T-helper 2 cell (primary cell): ENCODE results near the gene SARDH.
"Not testable (repeated sequence)": the region's sequence is repeated elsewhere in the genome, so short reads cannot be mapped to it uniquely, and the experiment has no call there.

Experiments
- DNase-seq, 5 experiments: peaks; one replicate each; pipeline versions ENCODE4 v3.0.0 to v3.0.0-alpha.2; 2012 to 2022

Gene SARDH

DNA sequence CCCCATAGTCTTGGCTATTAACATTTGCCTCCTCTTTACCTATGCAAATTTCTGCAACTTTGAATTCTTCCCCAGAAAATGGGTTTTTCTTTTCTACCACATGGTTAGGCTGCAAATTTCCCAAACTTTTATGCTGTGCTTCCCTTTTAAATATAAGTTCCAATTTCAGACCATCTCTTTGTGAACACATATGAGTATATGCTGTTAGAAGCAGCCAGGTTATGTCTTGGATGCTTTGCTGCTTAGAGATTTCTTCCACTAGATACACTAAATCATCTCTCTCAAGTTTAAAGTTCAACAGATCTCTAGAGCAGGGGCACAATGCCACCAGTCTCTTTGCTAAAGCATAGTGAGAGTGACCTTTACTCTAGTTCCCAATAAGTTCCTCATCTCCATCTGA is 112.1 kb downstream of the SARDH start:
- DNase-seq = not testable (repeated sequence)

DNA sequence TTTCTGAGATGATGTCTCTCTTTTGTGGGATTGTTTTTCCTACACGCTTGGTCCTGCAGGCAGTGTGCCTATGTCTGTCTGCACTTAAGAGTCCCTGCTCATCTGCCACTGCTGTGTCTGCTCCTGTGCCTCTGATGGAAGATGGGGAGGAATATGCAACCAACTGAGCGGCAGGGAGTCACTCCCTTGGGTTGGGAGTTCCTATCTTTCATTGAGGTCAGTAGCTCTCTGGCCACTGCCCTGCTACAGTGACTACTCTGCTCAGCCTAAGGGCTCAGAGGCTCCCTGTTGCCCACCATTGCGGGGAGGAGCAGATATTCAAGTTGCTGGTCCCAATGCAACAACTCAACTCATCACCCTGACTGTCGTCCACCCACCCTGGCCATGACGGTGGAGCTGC is 115.6 kb downstream of the SARDH start:
- no peak for DNase-seq

DNA sequence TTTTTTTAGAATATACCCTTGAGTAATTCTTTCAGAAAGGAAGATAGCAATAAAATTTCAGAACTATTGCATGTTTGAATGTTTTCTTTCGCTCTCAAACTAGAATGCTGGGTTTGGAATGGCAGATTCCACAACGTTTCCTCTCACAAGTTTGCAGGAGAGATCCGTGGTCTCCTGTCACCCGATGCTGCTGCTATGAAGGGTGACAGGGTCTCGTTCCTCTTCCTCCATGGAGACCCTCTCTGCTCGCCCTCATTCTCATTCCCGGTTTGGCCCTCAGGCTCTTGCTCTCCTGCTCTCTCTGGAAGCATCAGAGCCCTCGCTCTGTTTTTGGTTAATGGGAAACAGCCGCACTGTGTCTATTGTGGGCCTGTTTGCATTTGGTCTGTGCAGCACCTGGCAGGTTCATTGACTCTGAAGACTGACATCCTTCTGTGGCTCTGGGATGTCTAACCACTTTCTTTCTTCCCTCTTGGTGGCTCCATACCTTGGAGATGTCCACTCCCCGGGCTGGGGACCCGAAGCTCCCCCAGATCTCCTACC is 116.4 kb downstream of the SARDH start:
- DNase-seq = no peak

DNA sequence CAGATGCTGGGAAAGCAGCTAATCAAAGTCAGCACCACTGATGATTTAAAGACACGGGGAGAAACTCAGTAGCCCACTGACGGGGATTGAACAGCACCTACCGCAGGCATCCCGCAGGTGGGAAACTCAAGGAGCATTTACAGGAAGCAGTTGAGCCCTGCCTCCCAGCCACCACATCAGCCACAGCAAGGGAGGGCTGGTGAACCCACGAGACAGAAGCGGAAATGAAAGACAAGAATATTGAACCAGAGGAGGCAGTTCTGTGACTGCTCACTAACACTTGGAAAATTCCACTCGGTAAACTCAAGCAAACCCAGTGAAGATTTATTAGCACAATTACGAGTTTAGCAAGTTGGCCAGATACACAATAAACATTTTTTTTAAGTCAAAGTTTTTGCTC is 118.4 kb downstream of the SARDH start:
- peak in 4 of 5 experiments; percentile 8 to 66 (median 38) for DNase-seq

DNA sequence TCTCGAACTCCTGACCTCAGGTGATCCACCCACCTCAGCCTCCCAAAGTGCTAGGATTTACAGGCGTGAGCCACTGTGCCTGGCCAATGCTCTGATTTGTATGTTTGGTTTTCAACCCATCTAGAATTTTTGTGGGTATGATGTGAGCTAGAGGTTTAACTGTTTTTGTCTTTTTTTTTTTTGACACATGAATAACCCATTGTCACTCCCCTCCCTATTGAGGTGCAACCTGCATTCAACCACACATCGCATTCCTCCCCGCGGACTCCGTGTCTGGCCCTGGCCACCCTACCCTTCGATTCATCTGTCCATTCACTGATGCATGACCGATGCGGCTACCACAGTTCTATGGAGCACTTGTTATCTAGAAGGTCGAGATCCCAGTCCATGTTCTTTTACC is 119.4 kb downstream of the SARDH start:
- no peak for DNase-seq

DNA sequence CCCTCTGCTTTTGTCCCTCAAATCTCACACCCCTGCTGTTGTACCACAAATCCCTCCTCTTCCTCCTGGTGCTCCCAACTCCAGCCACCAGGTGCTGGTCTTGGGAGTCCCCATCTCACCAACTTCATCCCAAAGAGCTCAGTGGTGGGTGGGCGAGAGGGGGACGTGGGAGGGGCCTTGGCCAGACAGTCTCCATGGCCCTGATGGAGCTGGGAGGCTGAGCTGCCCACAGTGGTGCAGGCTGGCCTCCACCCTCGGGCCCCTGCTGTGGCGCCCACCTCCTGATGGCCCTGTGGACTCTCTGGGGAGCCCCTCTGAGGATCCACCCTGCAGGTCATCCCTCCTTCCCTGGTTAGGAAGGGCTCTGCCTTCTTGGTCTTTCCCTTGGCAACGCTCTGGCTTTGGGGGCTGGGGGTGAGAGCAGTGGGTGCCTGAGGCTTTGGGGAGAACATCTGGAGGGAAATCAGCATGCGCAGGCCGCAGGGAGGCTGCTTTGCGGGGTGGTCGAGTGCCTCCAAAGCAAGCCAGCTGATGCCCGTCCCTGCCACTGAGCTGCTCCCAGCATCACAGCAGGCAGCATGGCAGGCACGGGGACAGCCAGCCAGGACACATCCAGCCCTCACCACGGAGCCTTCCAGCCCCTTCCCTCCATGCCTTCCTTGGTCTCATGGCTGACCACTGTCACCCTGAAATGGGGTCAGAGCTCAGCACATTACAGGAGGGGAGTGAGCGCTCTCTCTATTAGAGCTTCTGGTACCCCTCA is 121.3 kb downstream of the SARDH start:
- no peak for DNase-seq

DNA sequence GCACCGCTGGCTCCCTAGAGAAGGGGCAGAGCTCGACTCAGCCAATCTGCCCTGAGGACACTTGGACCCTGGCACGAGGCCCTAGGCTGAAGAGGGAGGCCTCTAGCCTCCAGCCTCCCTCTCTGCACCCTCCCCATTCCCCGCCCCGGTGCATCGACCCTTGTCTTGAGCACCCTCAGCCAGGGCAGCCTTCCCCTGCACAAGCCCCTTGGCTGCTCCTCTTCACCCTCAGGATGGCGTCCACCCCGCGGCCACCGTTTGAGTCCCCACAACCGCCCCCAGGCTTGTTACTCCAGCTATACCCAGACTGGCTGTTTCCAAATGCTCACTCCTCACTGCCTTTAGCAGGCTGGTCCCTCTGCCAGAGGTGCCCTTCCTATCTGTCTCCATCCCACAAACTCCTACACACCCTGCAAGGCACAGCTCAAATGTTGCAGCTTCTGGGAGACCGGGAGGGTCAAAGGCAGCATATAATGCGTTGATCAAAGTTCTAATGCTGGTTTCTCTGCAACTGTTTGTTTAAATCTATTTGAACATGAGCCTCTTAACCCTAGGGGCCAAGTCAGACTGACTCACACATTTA is 122.5 kb downstream of the SARDH start:
- no peak for DNase-seq

DNA sequence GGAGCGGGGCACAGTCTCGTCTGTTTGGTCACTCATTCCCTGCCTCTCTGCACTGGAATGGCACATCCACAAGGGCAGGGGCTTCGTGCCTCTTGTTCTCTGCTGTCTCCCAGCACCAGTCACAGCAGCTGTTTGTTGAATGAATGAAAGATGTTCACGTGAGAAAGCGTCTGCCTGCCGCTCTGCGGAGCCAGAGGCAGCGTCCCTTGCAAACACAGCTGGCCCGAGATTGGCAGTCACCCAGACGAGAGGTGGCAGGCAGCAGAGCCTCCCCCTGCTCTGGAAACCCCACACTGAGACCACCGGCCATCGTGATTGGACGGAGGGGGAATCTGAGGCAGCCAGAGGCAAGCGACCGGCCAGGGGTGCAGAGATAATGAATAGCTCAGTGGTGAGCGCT is 123.0 kb downstream of the SARDH start:
- DNase-seq = no peak

DNA sequence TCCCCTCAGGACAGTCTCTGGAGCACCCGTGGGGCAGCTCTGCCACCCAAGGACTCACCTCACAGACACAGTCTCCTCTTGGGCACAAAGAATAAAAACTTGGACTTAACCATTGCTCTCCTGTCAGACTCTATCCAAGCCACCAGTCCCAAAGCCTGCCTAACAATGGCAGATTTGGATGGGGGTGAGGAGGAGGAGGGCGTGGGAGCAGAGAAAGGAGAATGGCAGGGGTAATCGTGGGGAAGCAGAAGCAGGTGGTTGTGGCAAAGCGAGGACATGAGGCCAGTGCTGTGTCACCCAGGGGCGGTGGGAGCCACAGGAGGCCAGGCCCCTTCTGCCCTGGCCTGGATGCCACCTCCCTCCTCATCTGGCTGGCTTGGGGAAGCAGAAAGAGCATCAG is 123.5 kb downstream of the SARDH start:
- no peak for DNase-seq

DNA sequence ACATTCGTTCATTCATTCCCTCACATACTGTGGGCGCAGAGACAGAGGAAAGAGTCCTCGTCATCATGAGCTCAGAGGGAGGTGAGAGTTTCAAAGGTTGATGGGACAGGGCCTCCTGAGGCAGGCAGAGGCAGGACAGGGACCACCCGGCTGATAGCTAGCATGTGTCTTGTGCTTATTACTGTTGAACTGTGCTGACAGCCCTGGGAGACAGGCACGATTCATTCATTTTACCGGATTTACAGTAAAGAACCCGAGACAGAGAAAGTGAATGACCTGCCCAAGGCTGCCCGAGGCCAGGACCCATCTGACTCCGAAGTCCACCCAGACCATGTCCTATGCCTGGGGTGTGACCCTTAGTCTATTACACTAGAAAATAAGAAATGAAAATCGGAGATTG is 124.1 kb downstream of the SARDH start:
- DNase-seq = no peak
